Activated CD4-positive, CD25-positive, alpha-beta regulatory T cell treated with anti-CD3 and anti-CD28 coated beads, Interleukin-2, amount 50 U/mL, for 16 hours (primary cell): Measurements from ENCODE around the gene TRPT1.
A peak's percentile ranks its signal among the peaks of the same experiment; 100 is the strongest.

Source experiments
- DNase-seq: peaks from one replicate; pipeline ENCODE4 v3.0.0-alpha.2; 2020; ENCODE audit warnings: low read depth, low spot score

Gene TRPT1

GRCh38 chr11:64208796-64209562 is 17.0 kb downstream of the TRPT1 start:
- no peak for DNase-seq

- no peak for DNase-seq
Measured at GRCh38 chr11:64208086-64208795, 17.7 kb downstream of the TRPT1 start.

GRCh38 chr11:64207256-64208085 is 18.5 kb downstream of the TRPT1 start:
- peak; percentile 49 for DNase-seq

GRCh38 chr11:64206457-64207255 is 19.3 kb downstream of the TRPT1 start, which contains the start of gene FERMT3:
FERMT3 (plus strand) TSS chr11:64206721; CDS start chr11:64207365, 644 bp downstream.
- DNase-seq, result peak; percentile 38

- peak; percentile 61 for DNase-seq
Measured at GRCh38 chr11:64204464-64204989, 21.5 kb downstream of the TRPT1 start.

- DNase-seq, result no peak
Measured at GRCh38 chr11:64204080-64204440, 21.9 kb downstream of the TRPT1 start.

GRCh38 chr11:64203421-64204079 is 22.4 kb downstream of the TRPT1 start:
- DNase-seq, result no peak

- no peak for DNase-seq
Measured at GRCh38 chr11:64202992-64203391, 23.0 kb downstream of the TRPT1 start.

GRCh38 chr11:64201543-64201942 is 24.4 kb downstream of the TRPT1 start:
- DNase-seq, result no peak

- DNase-seq, result no peak
Measured at GRCh38 chr11:64198511-64198910, 27.5 kb downstream of the TRPT1 start.

GRCh38 chr11:64196626-64197025 is 29.4 kb downstream of the TRPT1 start:
- no peak for DNase-seq

GRCh38 chr11:64192434-64192833 is 33.6 kb downstream of the TRPT1 start:
- no peak for DNase-seq

- no peak for DNase-seq
Measured at GRCh38 chr11:64186492-64187165, 39.4 kb downstream of the TRPT1 start.

GRCh38 chr11:64185693-64186491 is 40.1 kb downstream of the TRPT1 start, which contains the start of gene STIP1:
STIP1 (plus strand) TSS chr11:64186171; CDS start chr11:64186262, 91 bp downstream.
- DNase-seq, result peak; percentile 98

- DNase-seq, result no peak
Measured at GRCh38 chr11:64185175-64185692, 40.8 kb downstream of the TRPT1 start.

GRCh38 chr11:64183890-64184289 is 42.1 kb downstream of the TRPT1 start:
- DNase-seq, result no peak

GRCh38 chr11:64181506-64182411 is 44.2 kb downstream of the TRPT1 start:
- no peak for DNase-seq

GRCh38 chr11:64180891-64181290 is 45.1 kb downstream of the TRPT1 start:
- no peak for DNase-seq
